ELR (cell line): ENCODE results near the gene HMG20B.
"Not testable (repeated sequence)": the region's sequence is repeated elsewhere in the genome, so short reads cannot be mapped to it uniquely, and the experiment has no call there.

Experiments used
- DNase-seq: peaks from one replicate; pipeline ENCODE4 v3.0.0-alpha.2; 2015; ENCODE audit warnings: low read depth

The HMG20B gene

GRCh38 chr19:3572855-3573161 lies at the start of gene HMG20B:
Gene HMG20B, plus strand, starts transcription at chr19:3572944. Its CDS starts 366 bp downstream, at chr19:3573310.
- no peak for DNase-seq

GRCh38 chr19:3523361-3524077 lies 49.2 kb upstream of the HMG20B start:
- DNase-seq, result no peak

GRCh38 chr19:3524078-3524842 lies 48.5 kb upstream of the HMG20B start:
- no peak for DNase-seq

GRCh38 chr19:3524904-3525451 lies 47.8 kb upstream of the HMG20B start:
- no peak for DNase-seq

GRCh38 chr19:3526507-3527237 lies 46.1 kb upstream of the HMG20B start:
- no peak for DNase-seq

- no peak for DNase-seq
Observed at GRCh38 chr19:3527238-3527910, 45.4 kb upstream of the HMG20B start.

GRCh38 chr19:3528080-3528479 lies 44.7 kb upstream of the HMG20B start:
- DNase-seq, result no peak

- no peak for DNase-seq
Observed at GRCh38 chr19:3528539-3529211, 44.1 kb upstream of the HMG20B start.

GRCh38 chr19:3529299-3529698 lies 43.4 kb upstream of the HMG20B start:
- DNase-seq, result not testable (repeated sequence)

GRCh38 chr19:3530389-3530788 lies 42.4 kb upstream of the HMG20B start:
- DNase-seq, result no peak

- DNase-seq, result no peak
Observed at GRCh38 chr19:3531716-3532115, 41.0 kb upstream of the HMG20B start.

- DNase-seq, result no peak
Observed at GRCh38 chr19:3532154-3532786, 40.5 kb upstream of the HMG20B start.

GRCh38 chr19:3533033-3533432 lies 39.7 kb upstream of the HMG20B start:
- no peak for DNase-seq

GRCh38 chr19:3533563-3534216 lies 39.1 kb upstream of the HMG20B start:
- no peak for DNase-seq

GRCh38 chr19:3534375-3535234 lies 38.1 kb upstream of the HMG20B start:
- no peak for DNase-seq

- no peak for DNase-seq
Observed at GRCh38 chr19:3535235-3535535, 37.6 kb upstream of the HMG20B start.

- DNase-seq, result no peak
Observed at GRCh38 chr19:3535563-3535965, 37.2 kb upstream of the HMG20B start.

- no peak for DNase-seq
Observed at GRCh38 chr19:3535981-3536380, 36.8 kb upstream of the HMG20B start.

- DNase-seq, result no peak
Observed at GRCh38 chr19:3536429-3537100, 36.2 kb upstream of the HMG20B start.
